NCI-H2081 treated with DMSO at 0.1 percent for 48 hours (cell line): ENCODE data around the gene NES.

Experiments used
- DNase-seq: peaks from one replicate; lab custom pipeline; 2025; lab: John Stamatoyannopoulos, UW

The NES gene

DNA sequence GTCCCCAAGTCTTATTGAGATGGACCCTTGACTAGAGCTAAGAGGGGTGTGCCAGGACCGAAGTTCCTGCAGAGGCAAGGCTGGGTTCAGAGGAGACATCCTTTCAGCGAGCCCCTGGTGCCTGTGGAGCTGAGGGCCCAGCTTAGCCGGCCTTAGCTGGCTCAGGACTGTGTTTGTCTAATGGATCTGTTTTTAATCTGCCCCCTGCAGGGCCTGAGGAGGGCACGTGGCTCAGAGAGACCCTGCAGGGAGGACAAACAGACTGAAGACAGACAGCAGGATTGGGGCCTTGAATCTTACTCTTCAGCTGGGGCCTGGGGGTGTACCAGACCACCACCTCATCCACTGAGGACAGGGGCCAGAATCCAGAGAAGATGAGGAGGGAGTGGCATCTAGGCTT, 26.5 kb upstream of the NES start:
- no peak for DNase-seq

DNA sequence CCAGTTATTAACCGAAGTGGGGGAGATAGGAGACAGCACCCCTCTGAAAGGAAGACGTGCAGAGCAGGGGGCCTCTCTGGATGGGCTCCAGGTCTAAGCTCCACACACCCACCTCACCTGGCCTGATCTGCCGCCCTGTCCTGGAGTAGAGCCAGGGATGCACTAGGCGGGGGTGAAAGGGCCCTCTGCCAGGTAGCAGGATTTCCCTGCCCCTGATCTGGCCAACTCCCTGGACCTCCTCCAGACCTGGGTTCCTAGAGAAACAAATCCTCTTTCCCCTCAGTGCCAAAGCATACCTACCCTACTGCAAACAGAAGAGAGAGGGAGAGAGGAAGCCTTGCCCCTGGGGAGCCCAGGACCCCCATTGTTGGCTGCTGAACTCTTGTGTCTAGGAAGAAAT, 26.1 kb upstream of the NES start:
- DNase-seq = no peak

DNA sequence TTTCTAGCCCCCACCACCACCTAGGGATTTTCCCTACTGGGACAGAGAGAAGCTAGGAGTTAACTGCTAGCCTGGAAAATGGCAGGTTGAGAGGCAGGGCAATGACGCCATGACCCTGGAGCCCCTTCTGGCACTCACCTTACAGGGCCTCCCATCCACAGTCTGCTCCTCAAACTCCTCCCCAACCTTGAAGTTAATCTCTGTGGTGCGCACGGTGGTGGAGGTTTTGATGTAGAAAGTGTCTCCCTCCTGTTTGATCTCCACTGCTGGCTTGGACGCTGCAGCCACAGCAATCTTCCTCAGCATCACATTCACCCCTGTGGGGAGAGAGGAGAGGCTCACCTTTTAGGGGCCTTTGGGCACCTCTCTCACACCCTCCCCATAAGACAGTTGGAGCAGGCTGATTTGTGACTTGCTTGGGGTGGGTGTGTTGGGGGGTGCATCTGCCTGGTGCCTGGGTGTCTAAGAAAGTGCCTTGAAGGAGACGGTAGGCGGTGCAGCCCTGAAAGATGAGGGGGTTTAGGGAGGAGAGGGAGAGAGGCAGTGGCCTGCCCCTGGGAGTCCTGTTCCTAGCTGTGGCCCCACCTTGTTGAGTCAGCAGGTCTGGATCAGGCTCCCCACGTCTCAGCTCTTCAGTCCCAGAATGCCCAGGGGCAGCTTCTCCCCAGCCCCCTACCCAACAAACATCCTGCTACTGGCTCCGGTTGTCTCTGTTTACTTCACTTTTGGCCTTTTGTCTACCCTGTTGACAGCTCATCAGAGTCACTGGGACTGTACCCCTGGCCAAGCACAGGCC, 23.7 kb upstream of the NES start:
- no peak for DNase-seq

DNA sequence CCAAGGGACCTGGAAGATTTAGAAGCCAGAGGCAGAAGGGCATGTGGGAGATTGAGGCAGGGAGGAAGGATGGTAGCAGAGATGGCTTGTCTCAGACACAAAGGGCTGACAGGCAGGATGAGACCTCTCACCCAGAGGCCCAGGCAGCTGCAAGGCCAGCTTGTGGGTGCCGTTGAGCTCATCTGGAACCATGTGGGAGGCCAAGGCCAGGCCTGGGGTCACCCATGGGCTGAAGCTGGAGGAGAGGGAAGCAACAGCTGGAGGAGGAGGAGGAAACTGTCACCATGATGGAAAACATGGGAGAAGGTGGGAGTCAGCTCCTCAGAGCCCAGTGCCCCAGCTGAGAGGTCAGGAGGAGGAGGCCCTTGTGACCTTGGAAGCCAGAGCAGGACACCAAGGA, 21.8 kb upstream of the NES start:
- no peak for DNase-seq

DNA sequence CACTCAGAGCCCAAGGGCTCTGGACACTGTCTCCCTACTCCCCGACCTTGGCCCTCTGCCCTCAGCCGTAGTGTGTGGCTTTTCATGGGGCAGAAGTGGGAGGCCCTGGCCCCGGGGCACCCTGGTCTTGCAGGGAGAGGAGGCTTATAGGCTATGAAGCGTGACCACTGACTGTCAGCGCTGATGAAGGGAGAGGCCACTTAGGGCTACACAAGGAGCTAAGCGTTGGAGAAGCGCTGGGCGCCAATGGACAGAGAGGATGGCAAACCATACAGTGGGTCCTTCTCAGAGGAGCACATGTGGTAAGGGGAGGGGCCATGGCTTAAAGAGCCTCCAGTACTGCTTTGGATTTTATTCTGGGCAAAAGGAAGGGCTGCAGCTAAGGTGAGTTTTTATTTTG, 20.3 kb upstream of the NES start:
- DNase-seq = no peak

DNA sequence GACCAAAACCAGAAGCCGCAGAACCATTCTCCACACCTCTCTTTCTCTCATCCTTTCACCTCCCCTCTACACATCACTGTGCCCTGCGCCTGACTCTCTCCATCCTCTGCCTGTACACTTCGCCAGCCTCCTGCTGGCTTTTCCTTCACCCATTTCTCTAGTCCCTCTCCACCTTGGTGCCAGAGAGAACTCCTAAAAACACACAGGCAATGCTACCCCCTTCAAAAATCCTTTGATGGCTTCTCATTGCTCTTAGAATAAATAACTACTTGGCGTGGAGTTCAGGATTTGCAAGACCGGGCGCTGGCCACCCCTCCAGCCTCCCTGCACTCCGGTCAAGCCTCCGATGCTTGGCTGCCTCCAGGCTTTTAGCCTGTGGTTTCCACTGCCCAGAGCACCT, 19.5 kb upstream of the NES start:
- DNase-seq = no peak

DNA sequence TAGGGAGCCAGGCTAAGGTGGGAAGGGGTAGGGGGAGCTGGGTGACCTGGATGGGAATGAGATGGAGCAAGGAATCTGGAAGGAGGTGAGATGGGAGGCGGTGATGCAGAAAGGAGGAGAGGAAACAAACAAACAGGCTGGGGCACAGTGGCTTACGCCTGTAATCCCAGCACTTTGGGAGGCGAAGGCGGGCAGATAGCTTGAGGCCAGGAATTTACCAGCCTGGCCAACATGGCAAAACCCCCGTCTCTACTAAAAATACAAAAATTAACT, 17.4 kb upstream of the NES start:
- DNase-seq = no peak

DNA sequence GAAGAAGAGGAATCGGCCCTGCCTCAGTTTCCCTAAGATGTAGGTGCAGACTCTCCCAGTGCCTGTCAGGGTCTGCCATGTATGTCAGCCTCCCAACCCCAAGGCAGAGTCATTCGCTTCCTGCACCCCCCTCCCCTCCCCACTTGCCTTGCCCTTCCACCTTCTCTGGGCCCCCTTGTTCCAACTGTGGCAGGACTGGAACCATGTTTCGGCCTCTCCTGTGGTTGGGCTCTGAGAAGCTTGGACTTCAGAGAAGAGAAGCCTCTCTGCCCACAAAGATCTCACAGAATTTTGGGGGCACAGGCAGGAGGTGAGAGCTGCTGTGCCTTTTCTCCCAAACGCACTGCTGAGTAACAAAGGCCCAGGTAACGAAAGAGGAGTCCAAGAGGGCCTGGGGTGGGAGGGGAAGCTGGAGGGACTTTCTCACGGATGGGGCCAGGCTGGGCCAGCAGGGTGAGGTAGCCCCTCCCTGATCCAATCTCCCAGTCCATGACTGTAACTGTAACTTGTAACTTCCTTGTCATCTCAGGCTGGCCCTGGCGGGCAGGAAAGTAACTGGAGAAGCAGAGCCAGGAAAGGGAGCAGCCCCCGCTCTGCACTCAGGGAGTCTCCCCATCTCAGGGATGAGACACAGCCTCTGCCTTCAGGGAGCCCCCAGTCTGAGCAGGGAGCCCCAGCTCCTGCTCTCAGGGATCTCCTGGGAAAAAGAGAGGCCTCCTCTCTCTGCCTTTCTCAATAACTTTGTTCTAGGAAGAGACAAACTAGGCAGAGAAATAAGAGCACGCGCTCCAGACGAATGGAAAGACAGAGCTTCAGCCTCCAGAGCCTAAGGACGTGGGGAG, 16.9 kb upstream of the NES start:
- no peak for DNase-seq

DNA sequence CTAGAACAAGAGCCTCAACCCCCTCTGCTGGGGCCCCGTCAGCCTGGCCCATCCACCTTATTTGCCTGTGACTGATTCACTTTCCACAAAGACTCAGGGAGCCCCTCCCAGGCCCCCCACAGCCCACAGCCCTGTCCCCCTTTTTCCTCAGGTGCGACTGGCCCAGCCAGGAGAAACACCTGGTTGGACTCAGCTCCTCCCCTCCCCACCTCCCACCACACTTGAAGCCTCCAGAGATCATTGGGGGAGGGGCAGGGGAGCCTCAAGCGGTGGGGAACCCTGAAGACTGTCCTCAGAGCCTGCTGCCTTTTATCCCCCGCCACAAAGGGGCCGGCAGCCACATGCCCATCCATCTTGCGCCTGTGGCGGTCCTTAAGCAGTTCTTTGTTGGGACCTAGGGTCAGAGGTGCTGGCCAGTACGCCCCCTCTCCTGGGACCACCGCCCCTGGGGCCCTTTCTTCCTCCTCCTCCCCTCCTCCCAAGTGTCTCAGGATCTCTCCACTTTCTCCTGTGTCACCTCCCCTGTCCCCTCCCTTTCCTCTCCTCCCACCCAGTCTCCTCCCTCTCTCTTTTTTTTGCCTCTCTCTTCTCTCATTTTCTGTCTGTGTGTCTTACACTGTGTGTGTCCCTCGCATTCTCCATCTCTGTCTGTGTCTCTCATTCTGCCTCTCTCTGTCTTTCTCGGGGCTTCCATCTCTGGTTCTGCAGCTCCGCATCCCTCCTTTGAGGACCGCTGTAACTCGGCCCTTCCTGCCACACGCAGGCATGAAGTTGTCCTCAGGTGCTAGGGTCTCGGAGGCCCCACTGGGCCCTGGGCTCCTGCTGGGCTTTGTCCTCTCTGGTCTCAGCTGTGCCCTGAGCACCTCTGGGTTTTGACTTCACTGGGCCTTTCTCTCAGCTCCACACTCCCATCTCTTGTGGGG, 16.0 kb upstream of the NES start:
- DNase-seq = no peak

DNA sequence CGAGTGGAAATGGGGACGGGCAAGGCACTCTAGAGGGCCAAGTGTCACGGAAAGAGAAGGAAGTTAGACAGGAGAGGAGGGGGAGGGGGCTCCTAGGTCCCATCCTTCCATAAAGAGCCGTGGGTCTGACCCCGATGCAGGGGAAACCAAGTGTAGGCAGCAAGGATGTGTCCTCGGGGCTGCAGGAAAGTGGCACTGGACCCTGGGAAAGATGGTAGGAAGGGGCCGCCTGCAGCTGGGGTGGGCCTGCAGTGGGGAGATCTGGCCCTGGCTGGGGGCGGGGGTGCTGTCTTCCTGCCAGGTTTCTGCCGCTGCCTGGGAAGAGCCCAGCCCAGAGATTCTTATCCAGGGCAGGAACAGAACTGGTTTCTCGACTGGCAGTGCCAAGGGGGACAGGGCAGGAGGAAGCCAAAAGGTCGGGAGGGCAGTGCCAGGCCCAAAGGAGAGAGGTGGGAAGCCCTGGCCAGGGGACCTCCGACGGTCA, 15.3 kb upstream of the NES start:
- DNase-seq = no peak

DNA sequence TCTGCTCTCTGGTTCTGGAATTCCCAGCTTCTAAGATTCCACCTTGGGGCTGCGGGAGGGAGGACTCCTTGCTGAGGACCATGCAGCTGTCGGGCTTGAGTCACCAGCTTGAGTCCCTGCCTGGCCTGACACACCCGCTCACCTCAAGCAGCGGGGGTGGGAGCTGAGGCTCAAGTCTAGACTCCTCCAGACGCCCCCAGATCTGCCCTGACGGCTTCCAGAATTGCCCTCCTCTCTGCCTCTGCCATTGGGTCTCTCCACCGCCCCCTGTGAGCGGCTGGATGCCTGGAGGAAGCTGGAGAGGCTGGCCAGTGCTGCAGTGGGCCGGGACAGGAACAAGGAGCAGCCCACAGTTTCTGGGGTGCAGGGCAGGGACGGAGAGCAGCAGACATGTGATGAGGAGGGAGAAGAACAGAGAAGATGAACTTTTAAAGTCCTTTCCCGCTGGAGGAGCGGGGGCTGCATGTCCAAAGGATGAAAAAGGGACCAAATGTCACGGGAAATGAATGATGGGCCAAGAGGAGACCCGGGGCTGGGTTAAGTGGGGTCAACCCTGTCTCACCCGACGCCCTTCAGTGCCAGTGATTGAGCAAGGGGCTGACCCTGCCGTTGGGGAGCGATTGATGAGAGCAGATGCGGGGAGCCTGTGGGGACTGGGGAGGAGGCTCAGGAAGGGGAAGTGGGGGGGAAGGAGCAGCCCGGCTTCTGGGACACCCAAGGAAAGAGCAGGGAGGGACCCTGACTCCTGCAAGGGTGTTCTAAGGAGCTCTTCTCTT, 14.6 kb upstream of the NES start:
- DNase-seq = no peak

DNA sequence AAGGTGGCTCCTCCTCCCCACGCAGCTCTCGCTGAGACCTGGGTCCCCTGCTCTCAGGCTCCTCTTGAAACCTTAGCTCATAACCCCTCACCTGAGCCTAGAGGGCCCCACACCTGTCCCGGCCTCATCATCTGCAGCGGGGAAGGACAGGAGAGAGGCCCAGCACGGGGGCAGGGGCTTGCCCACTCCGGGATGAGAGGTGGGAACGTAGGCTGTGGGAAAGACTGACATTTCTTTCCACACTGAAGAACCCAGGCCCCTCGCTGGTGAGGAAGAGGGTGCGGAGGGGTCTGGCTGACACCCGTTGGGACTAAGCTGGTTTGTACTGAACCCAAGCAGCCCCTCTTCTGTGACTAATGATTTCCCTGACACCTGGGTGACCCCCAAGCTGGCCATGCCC, 14.0 kb upstream of the NES start:
- DNase-seq = no peak

DNA sequence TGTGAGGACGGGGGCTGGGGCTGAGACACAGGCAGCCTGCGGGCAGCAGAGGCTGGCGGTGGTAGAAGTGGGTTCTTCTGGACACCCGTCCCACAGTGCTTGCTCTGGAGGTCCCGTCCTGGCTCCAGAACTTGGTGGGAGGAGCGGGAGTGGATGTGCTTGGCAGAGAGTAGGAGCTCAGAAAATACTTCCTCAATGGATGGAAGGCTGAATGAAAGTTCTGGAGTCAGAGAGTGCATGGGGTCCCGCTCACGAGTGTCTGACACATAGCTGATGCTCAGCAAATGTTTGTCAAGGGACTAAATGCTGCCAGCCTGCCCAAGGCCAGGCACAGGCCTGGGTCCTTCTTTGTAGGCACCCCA, 13.4 kb upstream of the NES start:
- no peak for DNase-seq

DNA sequence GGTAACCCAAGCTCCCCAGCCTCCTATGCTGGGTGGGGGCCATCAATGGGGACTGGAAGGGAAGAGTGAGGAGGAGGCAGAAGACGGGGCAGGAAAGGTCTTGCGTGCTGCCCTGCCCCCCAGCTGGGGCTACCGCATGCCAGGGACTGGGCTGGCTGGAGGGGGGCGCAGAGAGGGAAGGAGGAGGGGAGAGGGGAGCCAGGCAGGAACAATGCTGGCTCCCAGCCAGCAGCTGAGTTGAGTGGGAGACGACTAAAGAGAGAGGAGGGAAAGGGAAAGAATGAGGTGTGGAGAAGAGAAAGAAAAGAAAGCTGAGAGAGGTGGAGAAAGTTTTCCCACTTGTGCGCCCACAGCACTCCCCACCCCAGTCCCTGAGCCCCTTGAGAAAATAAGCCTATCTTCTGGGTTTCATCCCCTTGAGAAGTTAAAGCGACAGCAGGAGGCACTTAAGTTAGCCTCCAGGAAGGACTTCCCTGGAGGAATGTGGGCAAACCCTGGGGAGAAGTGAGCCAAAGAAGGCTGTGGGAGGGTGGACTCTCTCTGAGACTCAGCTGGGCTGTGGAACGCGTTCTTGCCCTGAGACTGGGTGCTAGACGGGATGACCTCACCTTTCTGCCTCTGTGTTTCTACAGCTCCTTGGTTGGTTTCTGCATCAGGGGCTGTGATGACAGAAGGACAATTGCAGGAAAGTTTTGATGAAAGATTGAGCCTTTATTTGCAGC, 12.9 kb upstream of the NES start:
- DNase-seq = no peak

DNA sequence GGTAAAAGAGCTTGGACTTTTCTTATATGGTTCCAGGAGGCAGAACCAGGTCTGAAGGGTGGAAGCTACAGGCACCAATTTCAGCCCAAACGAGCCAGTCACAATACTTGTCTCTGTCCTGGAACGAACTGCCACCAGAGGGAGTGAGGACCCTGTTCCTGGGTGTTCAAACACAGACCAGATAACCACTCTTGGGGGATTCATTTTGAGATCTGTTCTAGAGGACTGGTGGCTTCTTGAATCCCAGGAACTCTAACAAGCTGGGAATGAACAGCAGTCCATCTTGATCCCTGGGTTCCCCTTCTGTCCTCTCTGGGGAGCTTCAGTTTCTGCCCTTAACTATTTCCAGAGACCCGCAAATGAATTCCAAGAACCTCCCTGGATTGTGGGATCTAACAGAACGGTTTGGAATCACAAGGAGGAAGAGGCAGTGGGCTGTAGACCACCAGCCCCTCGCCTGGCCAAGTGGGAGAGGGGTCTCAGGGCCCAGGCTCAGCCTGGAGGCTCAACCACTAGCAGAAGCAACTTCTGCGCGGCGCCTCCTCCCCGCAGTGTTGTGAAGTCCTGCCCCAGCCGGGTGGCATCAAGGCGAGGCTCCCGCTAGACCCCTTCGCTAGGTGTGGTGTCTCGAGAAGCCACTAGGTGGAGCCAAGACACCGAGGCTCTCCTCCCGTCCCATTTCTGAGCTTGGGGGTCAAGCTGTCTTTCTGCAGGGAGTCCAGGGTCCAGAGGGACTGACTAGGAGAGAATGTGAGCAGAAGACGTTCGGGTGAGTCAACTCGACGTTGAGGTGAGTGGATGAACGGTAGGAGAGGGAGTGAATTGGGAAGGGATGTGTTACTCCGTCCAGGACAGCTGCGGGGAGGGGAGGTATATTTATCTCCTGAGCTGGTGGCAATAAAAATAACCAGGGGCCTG, 12.1 kb upstream of the NES start:
- peak; percentile 37 for DNase-seq

DNA sequence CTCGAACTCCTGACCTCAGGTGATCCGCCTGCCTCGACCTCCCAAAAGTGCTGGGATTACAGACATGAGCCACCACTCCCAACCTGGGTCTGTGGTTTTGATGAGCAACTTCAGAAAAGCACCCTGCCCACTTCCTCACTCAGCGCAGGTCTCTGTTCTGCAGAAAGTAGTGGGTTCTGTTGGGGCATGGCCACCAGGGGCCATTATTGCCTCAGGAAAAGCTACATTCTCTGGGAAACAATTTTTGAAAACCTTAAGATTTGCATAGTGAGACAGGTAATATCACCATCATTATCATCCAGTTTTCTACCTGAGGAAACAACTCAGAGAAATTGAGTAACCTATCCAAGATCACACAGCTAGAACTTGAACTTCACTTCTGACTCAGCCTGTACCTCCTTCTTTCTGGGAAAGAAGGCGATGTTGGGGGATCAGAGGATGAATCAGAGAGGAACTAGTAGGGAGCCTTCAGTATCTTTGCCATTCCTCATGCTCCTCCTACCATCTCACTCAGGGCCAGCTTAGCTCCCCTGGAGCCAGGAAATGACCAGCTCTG, 7.1 kb upstream of the NES start:
- DNase-seq = no peak

DNA sequence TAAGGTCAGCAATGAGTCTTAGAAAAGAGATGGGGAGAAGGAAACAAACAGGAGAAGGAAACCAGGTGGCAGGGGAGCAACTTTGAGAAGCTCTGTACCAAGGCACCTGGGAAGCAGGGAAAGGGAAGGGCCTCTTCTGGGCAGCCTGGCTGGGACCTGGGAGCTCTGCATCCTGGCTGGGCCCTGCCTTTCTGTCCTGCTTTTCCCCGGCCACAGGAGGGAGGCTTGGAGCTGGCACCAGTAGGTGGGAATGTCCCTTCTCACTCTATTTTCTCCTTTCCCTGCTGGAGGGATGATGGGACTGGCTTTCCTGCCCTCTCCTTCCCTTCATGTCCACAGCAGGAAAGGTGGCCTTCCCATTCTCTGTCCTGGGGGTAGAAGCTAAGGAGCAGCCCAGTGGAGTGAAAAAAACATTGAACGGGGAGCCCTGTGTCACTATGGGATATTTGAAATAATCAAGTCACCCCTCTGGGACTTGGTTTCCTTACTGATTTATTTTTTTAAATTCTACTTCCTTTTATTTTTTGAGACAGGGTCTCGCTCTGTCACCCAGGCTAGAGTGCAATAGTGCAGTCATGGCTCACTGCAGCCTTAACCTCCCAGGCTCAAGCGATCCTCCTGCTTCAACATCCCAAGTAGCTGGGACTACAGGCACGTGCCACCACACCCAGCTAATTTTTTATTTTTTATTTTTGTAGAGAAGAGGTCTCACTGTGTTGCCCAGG, 5.1 kb upstream of the NES start:
- no peak for DNase-seq

DNA sequence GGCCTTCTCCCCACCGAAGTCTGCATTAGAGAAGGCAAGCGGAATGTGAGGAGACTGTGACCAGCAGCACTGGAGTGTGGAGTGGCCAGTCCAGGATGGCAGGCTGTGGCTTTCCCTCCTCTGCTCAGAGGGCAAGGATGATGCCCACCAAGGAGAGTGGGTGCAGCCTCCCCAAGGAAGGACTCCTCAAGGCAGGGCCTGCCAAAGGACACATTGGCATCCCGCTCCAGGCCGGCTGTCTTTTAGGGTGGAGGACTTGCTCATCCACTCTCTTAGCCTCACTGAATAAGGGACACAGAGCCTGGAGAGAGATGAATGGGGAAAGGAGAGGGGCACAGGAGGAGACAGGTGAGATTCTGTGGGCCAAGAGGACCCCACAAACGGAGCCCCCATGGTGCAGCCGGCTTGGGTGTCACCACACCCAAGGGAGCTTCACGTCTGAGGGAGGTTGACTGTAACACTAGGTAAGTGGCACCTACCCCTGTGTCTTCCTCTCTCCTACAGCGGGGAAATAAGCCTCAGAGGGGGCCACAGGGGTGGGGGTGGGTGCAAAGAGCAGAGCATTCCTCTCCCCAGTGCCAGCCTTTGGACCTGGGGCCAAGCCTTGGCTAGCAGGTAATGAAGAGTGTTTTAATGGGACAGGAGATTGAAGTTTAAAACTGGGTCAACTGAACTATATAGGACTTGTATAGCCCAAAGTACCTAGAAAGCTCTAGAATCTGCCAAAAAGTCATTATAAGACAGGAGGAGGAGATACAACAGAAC, 4.2 kb upstream of the NES start:
- DNase-seq = no peak
